ENCODE data around the gene MTOR.

- TF ChIP-seq CTCF (IDR thresholded peaks at IDR 0.05) (no peak), POLR2A (IDR thresholded peaks at IDR 0.05) (no peak)
Observed at GRCh38 chr1:11151826-11152612, 110.3 kb downstream of the MTOR start.

Measured in stomach (tissue), 4 donors.